NCI-H128 (cell line): ENCODE results near the gene ZBTB5.
"Not testable (repeated sequence)": the region's sequence is repeated elsewhere in the genome, so short reads cannot be mapped to it uniquely, and the experiment has no call there.

Experiments used
- DNase-seq: peaks from one replicate; lab custom pipeline; 2025; ENCODE audit not compliant: unreplicated experiment; lab: John Stamatoyannopoulos, UW

Gene ZBTB5

DNA sequence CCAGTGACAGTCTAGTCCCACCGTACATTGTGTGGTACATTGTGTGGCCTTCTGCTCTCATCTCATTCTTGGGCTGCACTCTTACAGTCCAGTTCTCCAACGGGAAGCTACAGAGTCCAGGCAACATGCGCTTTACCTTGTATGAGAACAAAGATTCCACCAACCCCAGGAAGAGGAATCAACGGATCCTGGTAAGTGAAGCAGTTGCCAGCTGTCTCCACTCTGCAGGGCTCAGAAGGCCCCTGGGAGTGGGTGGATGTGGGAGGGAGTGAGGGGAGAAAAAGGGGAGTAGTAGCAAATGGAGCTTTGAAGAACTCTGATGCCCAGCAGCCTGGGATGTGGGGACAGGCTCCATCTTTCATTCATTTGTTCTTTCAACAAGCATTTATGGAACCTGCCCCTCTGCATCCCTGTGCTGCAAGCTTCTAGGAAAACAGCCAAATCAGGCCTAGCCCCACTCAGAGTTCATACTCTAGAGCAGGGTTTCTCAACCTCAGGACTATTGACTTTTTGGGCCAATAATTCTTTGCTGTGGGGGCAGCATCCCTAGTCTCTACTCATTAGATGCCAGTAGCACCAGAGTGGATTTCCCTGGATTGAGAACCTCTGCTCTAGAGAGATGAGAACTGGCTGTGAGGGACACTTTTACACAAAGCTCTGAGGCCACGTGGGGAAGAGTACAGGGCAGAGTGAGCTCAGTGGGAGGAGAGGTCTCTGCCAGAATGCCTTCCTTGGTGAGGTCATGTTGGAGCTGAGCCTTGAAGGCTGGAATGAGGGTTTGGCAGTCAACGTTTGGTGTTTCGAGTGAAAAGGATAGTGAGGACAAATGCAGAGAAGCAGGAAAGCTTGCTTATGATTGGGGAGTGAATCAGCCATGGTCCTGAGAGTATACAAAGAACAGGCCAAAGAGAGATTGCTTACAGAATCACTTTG, 21.6 kb upstream of the ZBTB5 start:
- no peak for DNase-seq

DNA sequence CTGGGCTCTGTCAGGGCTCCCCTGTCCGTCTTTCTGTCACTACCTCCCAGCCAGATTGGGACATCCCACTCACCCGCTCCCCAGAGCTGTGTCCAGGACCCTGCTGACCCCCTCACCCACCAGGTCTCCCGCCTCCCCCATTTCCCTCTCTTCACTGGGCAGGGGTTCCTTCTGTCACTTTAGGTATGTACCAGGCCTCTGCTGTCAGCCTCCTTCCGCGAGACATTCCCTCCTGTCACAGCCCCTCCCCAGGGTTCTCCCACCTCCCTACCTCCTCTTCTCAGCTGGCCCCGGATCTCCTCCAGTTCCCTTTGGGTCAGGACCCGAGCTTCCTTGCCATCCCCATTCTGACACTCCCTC, 21.0 kb upstream of the ZBTB5 start:
- no peak for DNase-seq

DNA sequence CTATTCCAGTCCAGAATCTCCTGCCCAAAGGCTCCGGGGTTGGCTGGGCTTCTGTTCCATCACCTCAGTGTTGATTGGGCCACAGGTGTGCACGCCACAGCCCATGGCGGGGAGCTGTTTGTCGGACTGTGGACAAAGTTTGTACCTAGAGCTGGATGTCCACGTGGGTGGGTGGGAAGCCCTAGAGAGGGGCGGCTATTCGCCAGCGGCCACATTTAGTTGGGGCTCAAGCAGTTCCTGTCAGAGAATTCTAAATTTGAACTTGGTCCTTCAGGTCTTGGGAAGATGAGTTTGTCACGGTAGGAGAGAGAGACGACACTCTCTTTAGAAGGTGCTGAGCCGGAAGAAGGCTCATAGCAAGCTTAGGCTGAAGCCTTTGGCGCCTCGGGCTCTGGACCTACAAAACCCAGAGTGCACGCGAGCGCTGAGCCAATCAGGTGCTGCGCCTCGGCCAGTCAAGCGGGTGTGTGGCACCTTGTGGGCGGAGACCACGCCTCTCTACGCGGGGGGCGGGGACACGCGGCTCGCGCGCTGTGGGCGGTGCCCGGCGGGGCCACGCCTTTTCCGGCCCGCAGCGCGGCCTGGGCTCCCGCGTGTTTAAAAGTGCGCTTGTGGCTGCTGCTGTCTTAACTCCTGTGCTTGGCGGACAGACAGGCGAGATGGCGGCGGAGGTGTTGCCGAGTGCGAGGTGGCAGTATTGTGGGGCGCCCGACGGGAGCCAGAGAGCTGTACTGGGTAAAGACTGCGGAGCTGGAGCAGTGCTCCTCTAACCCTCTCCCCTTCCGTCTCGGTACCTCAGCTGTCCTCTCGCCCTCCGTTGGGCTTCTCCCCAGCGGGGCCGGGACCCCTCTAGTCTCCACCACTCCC, 20.4 kb upstream of the ZBTB5 start, which contains the start of gene POLR1E:
Gene POLR1E, plus strand, starts transcription at position 560 of the 867 bp plus-strand sequence. Its CDS starts 100 bp downstream, at position 660.
- peak; percentile 96 for DNase-seq

DNA sequence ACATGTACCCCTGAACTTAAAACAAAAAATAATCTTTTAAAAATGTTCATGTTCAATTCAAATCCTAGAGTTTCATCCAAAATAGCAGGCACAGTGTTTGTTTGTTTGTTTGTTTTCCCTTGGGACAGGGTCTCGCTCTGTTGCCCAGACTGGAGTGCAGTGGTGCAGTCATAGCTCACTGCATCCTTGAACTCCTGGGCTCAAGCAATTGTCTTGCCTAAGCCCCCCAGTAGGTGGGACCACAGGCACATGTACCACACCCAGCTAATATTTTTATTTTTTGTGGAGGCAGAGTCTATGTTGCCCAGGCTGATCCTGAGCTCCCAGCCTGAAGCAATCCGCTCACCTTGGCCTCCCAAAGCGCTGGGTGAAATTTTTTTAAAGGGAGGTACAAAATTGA, 15.5 kb upstream of the ZBTB5 start:
- DNase-seq: no peak

DNA sequence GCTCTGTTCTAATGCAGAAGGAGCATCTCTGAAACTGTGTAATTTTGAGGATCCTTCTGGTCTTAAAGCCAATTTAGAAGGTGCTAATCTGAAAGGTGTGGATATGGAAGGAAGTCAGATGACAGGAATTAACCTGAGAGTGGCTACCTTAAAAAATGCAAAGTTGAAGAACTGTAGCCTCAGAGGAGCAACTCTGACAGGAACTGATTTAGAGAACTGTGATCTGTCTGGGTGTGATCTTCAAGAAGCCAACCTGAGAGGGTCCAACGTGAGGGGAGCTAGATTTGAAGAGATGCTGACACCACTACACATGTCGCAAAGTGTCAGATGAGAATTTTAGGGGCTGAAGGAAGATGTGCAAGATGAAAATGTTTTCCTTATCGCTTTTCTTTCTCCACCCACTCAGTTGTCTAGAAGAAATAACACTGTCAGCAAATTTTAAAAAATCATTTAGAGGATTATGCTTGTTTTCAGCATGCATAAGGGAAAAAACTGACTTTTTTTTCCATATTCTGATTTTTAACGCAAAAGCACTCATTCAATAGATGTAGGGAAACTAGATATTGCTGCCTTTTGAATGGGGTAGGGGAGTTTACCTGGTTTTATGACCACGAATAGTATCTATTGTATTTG, 12.9 kb upstream of the ZBTB5 start:
- DNase-seq: not testable (repeated sequence)

DNA sequence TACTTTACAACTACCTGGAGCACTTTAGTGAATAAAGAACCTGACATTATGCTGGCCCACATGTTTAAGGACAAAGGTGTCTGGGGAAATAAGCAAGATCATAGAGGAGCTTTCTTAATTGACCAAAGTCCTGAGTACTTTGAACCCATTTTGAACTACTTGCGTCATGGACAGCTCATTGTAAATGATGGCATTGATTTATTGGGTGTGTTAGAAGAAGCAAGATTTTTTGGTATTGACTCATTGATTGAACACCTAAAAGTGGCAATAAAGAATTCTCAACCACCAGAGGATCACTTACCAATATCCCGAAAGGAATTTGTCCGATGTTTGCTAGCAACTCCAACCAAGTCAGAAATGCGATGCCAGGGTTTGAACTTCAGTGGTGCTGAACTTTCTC, 12.2 kb upstream of the ZBTB5 start:
- DNase-seq: not testable (repeated sequence)

DNA sequence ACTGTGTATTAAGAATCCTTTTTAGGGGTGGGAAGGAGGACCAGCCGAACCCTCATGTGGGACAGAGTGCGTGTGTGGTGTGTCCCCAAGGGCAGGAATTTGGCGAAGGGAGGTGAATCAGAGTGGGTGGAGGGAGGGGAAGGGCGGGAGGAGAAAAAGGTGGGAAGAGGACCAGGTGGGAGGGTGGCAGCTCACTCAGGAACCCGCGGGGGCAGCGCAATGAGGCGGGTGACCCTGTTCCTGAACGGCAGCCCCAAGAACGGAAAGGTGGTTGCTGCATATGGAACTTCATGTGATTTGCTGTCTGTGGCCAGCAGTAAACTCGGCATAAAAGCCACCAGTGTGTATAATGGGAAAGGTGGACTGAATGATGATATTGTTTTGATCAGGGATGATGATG, 11.7 kb upstream of the ZBTB5 start:
- DNase-seq: no peak

DNA sequence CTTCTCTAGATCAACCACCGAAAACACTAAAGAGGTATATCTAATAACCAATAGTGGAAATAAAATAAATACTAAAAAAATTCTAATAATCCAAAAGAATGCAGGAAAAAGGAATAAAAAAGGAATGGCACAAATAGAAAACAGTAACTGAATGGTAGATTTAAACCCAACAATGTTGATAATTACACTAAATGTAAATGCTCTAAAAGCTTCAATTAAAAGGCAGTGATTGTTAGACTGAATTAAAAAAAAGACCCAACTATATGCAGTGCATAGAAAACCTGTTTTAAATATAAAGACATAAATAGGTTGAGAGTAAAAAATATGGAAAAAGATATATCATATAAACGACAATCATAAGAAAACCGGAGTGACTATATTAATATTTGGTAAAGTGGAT, 9.2 kb upstream of the ZBTB5 start:
- no peak for DNase-seq

DNA sequence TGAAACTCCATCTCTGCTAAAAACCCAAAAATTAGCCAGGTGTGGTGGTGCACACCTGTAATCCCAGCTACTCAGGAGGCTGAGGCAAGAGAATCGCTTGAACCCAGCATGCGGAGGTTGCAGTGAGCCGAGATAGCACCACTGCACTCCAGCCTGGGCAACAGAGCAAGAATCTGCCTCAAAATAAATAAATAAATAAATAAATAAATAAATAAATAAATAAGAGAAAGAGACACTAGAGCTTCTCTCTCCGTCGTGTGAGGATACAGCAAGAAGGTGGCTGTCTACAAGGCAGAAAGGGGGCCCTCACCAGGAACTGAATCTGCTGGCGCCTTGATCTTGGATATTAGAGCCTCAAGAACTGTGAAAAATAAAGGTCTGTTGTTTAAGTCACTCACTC, 8.7 kb upstream of the ZBTB5 start:
- not testable (repeated sequence) for DNase-seq

DNA sequence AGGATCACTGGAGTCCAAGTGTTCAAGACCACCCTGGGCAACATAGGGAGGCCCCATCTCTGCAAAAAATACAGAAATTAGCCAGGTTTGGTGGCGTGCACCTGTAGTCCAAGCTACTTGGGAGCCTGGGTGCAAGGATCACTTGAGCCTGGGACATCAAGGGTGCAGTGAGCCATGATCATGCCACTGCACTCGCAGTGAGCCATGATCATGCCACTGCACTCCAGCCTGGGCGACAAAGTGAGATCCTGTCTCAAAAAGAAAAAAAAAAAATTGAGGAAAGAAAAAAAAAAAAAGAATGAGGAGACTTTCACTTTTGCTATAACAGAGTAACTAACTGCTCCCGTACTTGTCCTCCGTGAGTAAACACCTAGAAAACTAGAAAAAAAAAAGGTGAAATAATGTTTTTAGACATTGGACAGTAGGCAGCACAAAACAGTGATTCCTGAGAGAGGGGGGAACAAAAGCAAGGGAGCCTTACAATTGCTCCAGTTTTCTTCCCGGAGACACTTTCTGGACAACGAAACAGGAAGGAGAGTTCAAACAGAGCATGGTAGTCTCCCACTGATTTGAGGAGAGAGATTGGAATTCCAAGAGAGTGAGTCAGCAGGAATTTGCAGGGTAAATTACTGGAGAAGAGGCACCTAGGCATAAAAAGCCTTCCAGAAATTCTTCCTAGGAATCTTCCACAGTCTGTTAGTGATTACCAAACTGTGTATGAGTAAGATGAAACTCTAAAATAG, 6.9 kb upstream of the ZBTB5 start:
- DNase-seq: no peak

DNA sequence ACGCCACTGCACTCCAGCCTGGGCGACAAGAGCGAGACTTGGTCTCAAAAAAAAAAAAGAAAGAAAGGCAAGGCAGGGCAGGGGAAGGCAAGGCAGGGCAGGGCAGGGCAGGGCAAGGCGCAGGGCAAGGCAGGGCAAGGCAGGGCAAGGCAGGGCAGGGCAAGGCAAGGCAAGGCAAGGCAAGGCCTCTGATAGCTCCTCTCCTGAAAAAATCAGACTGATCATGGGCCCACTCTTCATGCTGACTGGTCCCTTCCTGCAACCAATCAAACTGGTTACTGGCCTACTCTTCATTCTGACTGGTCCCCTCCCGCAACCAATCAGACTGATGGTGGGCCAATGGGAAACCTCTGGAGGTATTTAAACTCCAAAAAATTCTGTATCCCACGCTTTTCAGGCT, 3.4 kb upstream of the ZBTB5 start:
- no peak for DNase-seq

DNA sequence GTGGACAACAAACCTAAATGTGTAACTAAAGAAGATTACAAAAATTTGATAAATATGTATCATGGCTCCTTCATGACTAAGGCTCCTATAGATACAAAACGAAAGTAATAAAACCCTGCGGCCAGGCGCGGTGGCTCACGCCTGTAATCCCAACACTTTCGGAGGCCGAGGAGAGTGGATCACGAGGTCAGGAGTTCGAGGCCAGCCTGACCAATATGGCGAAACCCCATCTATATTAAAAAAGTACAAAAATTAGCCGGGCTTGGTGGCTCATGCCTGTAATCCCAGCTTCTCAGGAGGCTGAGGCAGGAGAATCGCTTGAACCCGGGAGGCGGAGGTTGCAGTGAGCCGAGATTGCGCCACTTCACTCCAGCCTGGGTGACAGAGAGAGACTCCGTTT, 2.3 kb upstream of the ZBTB5 start:
- not testable (repeated sequence) for DNase-seq

DNA sequence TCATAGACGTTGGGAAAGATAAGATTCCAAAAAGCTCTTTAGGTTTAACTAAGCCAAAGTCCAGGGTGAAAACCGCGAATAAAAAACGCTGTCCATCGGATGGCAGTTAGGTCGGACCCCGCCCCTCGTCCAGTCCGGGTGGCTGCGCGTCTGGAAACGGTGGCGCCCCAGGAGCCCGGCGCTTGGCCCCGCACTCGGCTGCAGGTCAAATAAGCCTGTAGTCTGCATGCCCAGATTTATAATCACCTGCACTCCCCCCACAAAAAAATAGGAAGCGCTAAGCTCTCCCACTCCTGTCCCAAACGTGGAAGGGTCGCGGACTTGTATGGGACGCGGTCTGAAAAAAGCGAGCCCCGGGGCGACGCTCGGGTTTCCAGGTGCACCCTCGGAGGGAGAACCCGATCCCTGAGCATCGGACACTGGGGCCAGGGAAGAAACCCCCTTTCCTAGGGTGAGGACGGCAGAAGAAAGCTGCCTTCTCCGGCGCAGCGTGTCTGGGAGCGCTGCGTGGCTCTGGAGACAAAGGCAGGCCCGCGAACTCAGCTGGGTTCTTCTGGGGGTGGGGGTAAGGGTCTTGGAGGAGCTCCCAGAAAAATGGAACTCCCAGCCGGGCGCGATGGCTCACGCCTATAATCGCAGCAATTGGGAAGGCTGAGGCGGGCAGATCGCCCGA, 923 bp upstream of the ZBTB5 start:
- no peak for DNase-seq

DNA sequence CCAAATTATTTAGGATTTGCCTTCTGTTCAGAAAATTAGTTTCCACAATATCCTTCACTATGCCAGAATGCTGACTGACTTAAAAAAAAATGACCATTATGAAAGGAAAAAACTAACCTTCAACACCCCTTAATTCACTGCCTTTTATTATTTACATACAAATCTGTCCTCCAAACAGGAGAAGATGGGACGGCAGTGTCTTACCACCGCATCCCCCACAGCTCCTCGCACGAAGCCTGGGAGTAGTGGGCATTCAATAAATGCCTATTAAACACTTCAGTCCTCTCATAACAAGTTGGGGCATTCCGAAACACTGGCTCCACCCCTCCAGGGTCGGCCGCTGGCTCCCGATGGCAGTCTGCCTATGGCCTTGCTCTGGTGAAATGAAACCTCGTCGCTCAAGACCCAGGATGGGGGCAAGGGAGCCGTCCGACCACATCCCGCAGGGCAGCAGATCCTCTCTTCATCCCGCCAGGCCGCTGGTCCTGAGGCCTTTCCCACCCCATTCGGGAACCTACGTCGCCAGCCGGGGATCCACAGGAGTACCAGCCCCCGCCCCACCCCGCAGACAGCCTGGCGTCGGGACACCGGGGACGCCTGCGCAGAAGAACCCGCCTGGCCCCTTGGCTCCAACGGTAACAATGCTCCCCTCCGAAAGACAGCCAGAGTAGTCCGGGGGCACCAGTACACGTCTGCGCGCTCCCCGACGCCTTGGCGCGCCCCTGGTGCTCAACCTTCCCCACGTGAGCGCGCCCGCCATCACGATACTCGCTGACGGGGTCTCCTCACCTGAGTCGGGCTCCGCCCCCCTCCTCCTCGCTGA, 613 bp downstream of the ZBTB5 start:
- peak; percentile 96 for DNase-seq

DNA sequence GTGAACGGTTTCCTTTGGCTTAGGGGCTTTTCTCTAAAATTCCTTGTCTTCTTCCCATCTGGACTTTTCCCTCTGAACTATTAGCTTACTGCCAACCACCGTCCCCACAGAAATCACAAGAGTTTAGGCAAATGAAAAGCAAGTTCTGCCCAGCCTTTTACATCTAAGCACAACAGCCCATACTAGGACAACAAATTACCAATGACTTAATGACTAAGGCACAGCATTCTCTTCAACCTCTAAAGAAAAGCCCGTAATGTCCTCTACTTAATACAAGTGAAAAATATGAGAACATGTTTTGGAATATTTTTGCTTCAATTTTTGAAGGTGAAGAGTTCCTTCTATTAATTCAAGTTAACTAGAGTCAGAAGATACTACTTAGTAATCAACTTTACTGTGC, 1.2 kb downstream of the ZBTB5 start:
- no peak for DNase-seq

DNA sequence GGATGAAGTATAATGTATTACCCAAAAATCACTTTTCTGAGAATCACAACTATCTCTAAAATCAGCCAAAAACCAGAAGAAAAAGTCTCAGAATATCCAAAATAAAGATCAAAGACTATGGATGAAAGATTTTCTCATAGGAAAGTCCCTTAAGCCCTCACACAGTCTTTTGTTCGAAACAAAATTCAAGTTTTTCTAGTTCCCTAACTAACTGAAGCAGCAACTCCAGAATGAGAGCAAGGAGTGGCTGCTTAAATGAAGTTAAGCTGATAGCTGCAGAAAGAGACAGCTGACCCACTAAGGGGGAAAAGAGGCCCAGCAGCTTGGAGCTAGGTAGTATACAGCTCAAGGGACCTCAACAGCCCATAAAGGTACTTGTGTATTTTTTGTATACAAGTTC, 8.4 kb downstream of the ZBTB5 start:
- no peak for DNase-seq

DNA sequence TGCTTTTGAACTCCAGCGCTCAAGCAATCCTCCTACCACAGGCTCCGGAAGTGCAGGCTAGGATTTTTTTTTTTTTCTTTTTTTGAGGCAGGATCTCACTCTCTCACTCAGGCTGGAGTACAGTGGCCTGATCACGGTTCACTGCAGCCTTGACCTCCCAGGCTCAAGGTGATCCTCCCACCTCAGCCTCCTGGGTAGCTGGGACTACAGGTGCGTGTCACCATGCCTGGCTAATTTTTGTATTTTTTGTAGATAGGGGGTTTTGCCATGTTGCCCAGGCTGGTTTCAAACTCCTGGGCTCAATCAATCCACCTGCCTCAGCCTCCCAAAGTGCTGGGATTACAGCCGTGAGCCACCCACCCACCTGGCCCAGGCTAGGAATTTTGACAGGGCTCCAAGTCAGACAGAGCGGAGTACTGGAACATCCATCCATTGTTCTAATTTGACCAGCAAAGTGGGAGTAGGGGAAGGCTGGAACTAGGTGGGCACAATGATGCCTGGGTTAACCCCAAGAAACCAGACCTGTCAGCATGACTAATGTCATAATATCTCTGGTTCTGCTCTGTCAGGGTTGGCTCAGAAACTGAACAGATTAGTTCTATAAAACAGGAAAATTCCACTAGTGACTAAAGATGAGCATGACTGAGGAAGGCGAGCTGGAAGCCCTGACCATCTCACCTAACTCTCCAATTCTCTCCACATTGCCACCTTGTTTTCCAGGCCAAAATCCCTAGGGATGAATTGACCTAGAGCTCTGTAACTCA, 9.2 kb downstream of the ZBTB5 start:
- DNase-seq: no peak

DNA sequence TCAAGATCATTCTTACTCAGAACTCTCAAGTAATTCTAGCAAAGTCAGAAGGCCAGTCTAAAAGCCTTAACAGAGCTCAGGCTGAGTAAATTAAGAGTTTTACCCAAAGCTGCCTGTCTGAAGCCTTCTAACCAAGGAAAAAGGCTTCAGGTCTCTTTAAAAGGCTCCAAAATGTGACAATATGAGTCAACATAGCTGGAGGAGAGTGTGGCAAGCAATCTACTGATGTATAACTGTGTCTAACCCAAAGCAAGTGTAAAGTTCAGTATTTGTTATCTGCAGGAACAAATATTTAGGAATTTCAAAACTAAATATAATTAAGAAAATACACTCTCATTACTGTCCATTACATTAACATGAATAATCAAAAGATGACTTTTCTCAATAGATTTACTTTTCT, 11.0 kb downstream of the ZBTB5 start:
- DNase-seq: no peak

DNA sequence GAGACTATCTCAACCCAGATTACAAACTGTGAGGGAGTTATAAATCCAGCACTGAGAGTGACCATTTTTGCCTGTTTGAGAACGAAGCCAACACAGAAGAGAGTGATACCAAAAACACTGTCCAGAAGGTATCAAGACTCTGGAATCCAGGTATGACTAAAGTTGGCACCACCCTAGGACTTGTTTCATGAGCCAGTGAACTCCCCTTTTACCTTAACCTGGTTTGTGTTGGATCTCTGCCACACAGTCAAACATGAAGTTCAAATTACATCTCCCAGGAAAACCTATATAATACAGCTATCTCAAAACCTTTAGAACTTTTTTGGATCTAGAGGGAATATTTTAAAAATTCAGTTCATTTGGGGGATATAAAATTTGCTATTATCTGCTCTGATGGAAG, 11.4 kb downstream of the ZBTB5 start:
- no peak for DNase-seq
